ENCODE measurements around the gene PPM1L.

The PPM1L gene

GRCh38 chr3:160754371-160754854 lies 1.6 kb upstream of the PPM1L start:
- TF ChIP-seq GATA2 (IDR thresholded peaks at IDR 0.05; ENCODE audit: low read depth, low read length), result no peak
- no peak for TF ChIP-seq GATA3 (IDR thresholded peaks at IDR 0.05; ENCODE audit: low read depth, low read length)

GRCh38 chr3:160754855-160755747 lies 930 bp upstream of the PPM1L start:
- TF ChIP-seq GATA3 (IDR thresholded peaks at IDR 0.05; ENCODE audit: low read depth, low read length) (no peak), GATA2 (IDR thresholded peaks at IDR 0.05; ENCODE audit: low read depth, low read length) (no peak)

GRCh38 chr3:160757233-160758106 lies 1.4 kb downstream of the PPM1L start:
- TF ChIP-seq GATA2 (IDR thresholded peaks at IDR 0.05; ENCODE audit: low read depth, low read length), result no peak
- no peak for TF ChIP-seq GATA3 (IDR thresholded peaks at IDR 0.05; ENCODE audit: low read depth, low read length)

GRCh38 chr3:160758929-160759577 lies 3.0 kb downstream of the PPM1L start:
- TF ChIP-seq GATA2 (IDR thresholded peaks at IDR 0.05; ENCODE audit: low read depth, low read length), result no peak
- no peak for TF ChIP-seq GATA3 (IDR thresholded peaks at IDR 0.05; ENCODE audit: low read depth, low read length)

- no peak for TF ChIP-seq GATA2 (IDR thresholded peaks at IDR 0.05; ENCODE audit: low read depth, low read length)
- no peak for TF ChIP-seq GATA3 (IDR thresholded peaks at IDR 0.05; ENCODE audit: low read depth, low read length)
Observed at GRCh38 chr3:160763073-160763472, 7.0 kb downstream of the PPM1L start.

GRCh38 chr3:160765211-160765610 lies 9.2 kb downstream of the PPM1L start:
- no peak for TF ChIP-seq GATA2 (IDR thresholded peaks at IDR 0.05; ENCODE audit: low read depth, low read length)
- no peak for TF ChIP-seq GATA3 (IDR thresholded peaks at IDR 0.05; ENCODE audit: low read depth, low read length)

GRCh38 chr3:160768031-160768430 lies 12.0 kb downstream of the PPM1L start:
- TF ChIP-seq GATA3 (IDR thresholded peaks at IDR 0.05; ENCODE audit: low read depth, low read length) (no peak), GATA2 (IDR thresholded peaks at IDR 0.05; ENCODE audit: low read depth, low read length) (no peak)

GRCh38 chr3:160768918-160769317 lies 12.9 kb downstream of the PPM1L start:
- TF ChIP-seq GATA3 (IDR thresholded peaks at IDR 0.05; ENCODE audit: low read depth, low read length) (no peak), GATA2 (IDR thresholded peaks at IDR 0.05; ENCODE audit: low read depth, low read length) (no peak)

- no peak for TF ChIP-seq GATA2 (IDR thresholded peaks at IDR 0.05; ENCODE audit: low read depth, low read length)
Observed at GRCh38 chr3:160771811-160772459, 15.9 kb downstream of the PPM1L start.

- no peak for TF ChIP-seq GATA3 (IDR thresholded peaks at IDR 0.05; ENCODE audit: low read depth, low read length)
- TF ChIP-seq GATA2 (IDR thresholded peaks at IDR 0.05; ENCODE audit: low read depth, low read length), result no peak
Observed at GRCh38 chr3:160773722-160774121, 17.7 kb downstream of the PPM1L start.

- TF ChIP-seq GATA3 (IDR thresholded peaks at IDR 0.05; ENCODE audit: low read depth, low read length), result no peak
- no peak for TF ChIP-seq GATA2 (IDR thresholded peaks at IDR 0.05; ENCODE audit: low read depth, low read length)
Observed at GRCh38 chr3:160774172-160774571, 18.1 kb downstream of the PPM1L start.

GRCh38 chr3:160778480-160778879 lies 22.4 kb downstream of the PPM1L start:
- TF ChIP-seq GATA2 (IDR thresholded peaks at IDR 0.05; ENCODE audit: low read depth, low read length) (no peak), GATA3 (IDR thresholded peaks at IDR 0.05; ENCODE audit: low read depth, low read length) (no peak)

- no peak for TF ChIP-seq GATA2 (IDR thresholded peaks at IDR 0.05; ENCODE audit: low read depth, low read length)
Observed at GRCh38 chr3:160779040-160779439, 23.0 kb downstream of the PPM1L start.

GRCh38 chr3:160780245-160780644 lies 24.2 kb downstream of the PPM1L start:
- TF ChIP-seq GATA3 (IDR thresholded peaks at IDR 0.05; ENCODE audit: low read depth, low read length) (no peak), GATA2 (IDR thresholded peaks at IDR 0.05; ENCODE audit: low read depth, low read length) (no peak)
